GM18505 (cell line): ENCODE measurements around the gene LGALS13.
"Not testable (repeated sequence)": the region's sequence is repeated elsewhere in the genome, so short reads cannot be mapped to it uniquely, and the experiment has no call there.

ENCODE experiments used
- ATAC-seq: cut with Tn5 transposase; IDR thresholded peaks from one replicate; pipeline ENCODE4 v1.9.1; 2021; ENCODE audit not compliant: unreplicated experiment
- POLR2A ChIP-seq: IDR thresholded peaks from 4 replicates; pipeline ENCODE4 v1.6.1; 2011; ENCODE audit warnings: borderline replicate concordance; ENCODE audit not compliant: insufficient read depth, insufficient read length; ENCODE audit errors: extremely low read depth

Gene LGALS13

DNA sequence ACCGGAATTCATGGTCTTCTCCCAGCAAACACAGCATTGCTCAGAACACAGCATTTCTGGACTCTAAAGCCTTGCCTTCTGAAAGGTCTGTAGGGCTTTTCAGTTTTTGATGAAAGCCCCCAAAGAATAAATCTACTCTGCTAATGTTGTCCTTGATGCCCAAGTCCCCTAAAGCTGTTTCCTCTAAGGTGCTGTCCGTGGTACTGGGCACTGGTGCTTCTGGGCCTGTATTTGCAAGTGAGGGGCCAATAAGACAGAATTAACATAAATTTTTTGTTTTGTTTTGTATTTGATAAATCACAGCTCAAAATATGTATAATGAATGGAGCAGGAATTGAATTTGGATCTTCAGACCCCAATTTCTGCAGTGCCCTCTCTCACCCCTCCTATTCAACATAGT lies 12.1 kb upstream of the LGALS13 start:
- ATAC-seq, result no peak
- no peak for TF ChIP-seq POLR2A

DNA sequence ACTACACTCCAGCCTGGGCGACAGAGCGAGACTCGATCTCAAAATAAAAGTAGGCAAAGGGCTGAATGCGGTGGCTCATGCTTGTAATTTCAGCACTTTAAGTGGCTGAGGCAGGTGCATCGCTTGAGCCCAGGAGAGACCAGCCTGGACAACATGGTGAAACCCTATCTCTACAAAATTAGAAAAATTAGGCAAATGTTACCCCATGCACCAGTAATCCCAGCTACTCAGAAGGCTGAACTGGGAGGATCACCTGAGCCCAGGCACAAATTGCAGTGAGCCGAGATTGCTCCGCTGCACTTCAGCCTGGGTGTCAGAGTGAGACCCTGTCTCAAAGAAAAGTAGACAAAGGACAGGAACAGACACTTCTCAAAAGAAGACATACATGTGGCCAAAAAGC lies 9.9 kb upstream of the LGALS13 start:
- ATAC-seq, result no peak
- TF ChIP-seq POLR2A, result no peak

DNA sequence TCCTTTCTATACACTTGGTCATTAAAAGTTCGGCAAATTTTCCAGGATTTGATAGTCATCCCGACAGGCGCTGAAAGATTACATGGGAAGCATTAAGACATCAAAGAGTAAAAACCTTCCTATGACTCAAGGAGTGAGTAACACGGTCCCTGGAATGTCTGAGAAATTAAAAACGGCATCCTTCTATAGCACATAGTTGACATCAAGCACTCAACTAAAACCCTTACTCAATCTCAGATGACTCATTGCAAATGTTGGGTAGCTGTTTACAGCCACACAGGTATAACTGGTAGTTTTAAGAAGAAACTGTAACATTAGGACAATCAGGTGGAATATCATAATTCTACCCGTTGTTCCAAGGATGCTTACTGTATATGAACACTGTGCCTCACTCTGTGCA lies 6.4 kb upstream of the LGALS13 start:
- no peak for ATAC-seq
- no peak for TF ChIP-seq POLR2A

DNA sequence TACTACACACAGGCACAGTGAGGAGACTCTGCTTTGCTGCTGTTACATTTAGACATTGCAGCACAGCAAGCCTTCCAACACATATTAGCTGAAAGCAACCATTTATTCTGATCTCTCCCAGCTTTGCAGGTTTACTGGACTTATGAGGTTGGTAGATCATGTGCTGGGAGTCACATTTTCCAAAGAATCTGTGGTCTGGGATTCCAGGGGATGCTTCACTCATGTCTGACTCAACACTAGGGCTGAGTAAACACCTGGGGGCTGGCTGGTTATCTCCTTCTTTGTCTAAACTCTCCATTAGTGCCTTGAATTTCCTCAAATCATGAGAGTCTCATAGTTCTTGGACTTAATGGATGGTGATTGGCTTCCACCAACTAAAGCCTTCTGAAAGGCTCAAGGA lies 5.4 kb upstream of the LGALS13 start:
- TF ChIP-seq POLR2A, result no peak
- ATAC-seq, result no peak

DNA sequence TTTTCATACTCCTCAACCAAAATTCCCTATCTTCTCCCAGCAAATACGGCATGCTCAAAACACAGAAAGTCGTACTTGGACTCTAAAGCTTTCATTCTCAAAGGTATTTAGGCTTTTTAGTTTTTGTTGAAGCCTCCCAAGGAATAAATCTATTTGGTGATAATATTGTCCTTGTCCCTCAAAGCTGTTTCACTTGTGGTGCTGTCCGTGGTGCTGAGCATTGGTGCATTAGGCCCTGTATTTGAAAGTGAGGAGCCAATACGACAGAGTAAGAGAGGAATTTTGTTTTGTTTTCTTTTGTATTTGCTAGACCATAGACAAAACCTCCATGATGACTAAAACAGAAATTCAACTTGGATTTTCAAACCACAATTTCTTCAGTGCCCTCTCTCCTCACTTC lies 3.2 kb upstream of the LGALS13 start:
- no peak for ATAC-seq
- TF ChIP-seq POLR2A, result no peak

DNA sequence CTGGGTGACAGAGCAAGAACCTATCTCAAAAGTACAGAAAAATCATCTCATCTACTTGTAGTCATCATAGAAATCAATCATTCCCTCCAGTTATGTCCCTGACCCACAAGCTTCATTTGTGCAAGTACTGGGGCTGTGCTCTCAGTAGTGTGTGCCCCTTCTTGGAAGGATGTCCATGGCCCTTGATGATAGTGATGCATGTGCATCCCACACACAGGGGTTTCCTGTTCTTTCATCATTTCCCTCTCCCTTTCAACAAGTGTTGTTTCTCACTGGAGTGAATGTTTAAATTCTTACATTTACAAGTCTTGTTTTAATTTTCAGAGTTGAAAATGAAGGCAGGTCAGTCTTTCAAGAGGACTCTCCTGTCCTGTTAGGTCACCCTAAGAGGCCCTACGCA lies 1.5 kb downstream of the LGALS13 start:
- no peak for ATAC-seq
- TF ChIP-seq POLR2A, result no peak

DNA sequence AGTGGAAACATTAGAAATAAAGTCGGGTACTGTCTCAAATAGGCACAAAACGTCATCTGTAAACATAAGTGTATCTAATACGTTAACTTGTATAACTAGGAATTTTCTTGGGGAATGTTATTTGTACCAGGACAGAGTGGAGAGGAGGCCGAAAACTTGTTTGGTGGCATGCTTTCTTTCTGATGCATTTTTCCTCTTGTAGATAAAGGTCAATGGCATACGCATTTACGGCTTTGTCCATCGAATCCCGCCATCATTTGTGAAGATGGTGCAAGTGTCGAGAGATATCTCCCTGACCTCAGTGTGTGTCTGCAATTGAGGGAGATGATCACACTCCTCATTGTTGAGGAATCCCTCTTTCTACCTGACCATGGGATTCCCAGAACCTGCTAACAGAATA lies 4.7 kb downstream of the LGALS13 start:
- no peak for TF ChIP-seq POLR2A
- ATAC-seq, result no peak

DNA sequence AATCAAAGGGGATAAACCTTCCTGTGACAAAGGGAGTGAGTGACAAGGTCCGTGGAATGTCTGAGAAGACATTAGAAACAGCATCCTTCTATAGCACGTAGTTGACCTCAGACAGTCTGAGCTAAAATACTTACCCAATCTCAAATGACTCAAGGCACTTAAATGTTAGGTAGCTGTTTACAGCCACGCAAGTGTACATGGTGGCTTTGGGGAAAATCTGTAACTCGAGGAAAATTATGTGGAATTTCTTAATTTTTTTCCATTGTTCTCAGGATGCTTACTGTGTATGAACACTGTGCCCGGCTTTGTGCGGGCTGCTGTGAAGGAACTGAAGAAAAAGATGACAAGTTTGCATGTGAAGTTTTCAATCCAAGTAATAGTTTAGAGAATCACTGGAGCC lies 5.2 kb downstream of the LGALS13 start:
- TF ChIP-seq POLR2A, result no peak
- ATAC-seq, result no peak

DNA sequence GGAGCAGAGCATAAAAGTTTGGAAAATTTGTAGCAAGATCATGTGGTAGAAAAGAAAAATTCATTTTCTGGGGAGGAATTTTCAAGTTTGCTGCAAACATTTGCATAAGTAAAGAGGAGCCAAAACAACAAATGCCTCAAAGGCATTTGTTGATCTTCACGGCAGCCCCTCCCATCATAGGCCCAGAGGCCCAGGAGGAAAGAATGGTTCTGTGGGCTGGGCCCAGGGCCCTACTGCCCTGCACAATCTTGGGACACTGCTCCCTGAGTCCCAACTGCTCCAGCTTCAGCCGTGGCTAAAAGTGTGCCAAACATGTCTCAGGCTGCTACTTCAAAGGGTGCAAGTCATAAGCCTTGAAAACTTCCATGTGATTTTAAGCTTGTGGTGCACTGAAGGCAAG lies 11.3 kb downstream of the LGALS13 start:
- TF ChIP-seq POLR2A, result no peak
- ATAC-seq, result no peak

DNA sequence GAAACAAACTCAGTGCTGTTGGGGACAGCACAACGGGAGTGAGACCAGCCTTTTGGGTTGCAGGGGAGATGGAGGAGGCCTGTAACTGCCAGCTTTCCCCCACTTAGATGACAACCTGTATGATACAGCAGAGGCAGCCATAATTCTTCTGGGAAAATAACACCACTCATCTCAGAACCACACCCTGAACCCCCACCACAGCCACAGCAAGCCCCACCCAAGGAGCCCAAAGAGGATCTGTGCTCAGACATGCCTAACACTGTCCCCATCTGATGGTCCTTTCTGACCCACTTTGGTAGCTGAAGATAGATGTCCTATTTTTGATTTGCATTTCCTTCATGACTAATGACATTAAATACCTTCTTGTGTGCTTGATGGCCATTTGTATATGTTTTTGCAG lies 15.4 kb downstream of the LGALS13 start:
- no peak for TF ChIP-seq POLR2A
- ATAC-seq, result no peak

DNA sequence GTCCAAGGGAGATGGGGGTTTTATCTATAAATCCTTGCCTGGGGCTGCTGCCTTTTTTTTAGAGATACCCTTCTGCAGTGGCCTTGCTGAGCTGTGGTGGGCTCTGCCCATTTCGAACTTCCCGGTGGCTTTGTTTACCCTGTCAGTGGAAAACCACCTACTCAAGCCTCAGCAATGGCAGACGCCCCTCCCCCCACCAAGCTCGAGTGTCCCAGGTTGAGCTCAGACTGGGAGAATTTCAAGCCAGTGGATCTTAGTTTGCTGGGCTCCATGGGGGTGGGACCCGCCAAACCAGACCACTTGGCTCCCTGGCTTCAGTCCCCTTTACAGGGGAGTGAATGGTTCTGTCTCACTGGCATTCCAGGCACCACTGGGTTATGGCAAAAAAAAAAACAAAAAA lies 21.6 kb downstream of the LGALS13 start:
- TF ChIP-seq POLR2A, result no peak
- no peak for ATAC-seq

DNA sequence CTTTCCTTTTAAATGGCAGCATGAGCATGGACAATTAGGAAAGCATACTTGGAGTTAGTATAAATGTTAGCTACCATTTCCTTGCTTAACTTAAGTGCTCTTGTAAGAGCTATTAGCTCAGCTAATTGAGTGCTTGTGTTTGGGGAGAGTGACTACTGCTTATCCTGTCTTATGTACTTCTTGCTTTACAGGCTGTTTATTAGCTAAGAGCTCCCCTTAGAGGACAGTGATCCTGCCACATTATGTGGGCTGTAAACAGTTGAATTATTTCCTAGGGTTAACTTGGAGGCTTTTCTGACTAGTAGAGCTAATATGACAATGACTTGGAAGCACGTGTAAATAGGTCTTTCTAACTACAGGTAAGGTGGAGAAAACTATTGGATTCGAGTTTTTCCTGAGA lies 25.3 kb downstream of the LGALS13 start:
- ATAC-seq, result not testable (repeated sequence)

DNA sequence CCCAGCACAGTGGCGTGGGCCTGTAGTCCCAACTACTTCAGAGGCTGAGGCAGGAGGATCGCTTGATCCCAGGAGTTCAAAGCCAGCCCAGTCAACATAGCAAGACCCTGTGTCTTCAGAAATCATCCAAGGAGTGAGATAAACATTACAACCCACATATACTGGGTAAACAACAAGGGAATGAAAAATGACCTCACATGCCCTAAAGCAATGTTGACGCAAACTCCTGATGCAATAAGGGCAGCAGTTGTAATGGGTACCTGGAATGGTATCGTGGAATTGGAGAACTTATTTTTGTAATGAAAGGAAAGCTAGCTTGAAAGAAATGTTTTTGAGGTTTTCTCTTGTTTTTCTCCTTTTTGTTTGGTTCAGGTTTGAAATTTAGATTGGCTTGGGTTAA lies 28.9 kb downstream of the LGALS13 start:
- no peak for TF ChIP-seq POLR2A
- no peak for ATAC-seq

DNA sequence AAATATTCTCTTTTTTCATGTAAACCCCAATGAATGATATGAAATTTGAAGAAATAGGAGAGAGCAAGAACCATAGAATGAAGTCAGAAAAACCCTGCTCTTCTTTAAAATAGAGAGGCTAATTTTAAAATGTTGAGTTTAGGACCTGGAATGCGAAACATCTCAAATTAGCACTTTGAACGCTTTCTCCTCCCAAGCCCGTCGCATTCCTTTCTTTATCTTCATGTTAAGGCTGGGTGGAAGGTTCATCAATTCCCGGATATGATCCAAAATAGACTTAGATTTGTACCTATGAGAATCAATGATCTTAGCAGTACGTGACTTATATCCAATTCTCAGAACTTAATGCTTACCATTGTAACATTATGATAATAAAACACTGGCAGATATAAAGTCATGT lies 29.3 kb downstream of the LGALS13 start:
- ATAC-seq, result no peak
- no peak for TF ChIP-seq POLR2A

DNA sequence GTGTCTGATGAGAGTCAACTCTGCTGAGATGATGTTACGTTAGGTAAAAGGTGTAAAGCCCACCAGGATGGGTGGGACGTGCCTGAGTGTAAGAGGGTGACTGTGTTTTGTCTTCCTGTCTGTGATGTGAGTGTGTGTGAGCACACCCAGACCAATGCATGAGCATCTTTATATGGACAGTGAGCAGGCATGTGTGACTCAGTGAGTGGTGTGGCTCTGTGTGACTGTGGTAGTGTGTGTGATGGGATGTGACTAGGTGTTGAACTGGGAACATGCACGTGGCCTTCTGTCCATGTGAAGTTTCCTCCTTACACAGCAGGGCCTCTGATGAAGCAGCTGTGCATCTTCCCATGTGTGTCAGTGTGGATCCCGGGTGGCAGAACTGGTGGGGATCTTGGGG lies 35.6 kb downstream of the LGALS13 start:
- no peak for TF ChIP-seq POLR2A
- no peak for ATAC-seq

DNA sequence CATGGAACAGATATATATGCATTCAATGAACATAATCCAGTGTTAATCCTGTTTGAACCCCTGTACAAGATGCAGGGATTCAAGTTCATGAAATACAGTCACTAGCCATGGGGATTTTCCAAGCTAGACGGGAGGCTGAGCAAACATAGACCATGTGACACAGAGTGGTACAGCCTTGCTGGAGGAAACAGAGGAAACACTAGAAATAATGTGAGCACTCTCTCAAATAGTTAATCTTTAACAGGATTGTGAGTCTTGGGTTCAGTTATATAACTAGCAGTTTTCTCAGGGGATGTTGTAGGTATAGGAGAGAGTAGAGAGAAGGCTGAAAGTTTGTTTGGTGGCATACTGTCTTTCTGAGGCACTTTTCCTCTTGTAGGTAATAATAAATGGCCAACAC lies 39.4 kb downstream of the LGALS13 start:
- no peak for TF ChIP-seq POLR2A
- no peak for ATAC-seq

DNA sequence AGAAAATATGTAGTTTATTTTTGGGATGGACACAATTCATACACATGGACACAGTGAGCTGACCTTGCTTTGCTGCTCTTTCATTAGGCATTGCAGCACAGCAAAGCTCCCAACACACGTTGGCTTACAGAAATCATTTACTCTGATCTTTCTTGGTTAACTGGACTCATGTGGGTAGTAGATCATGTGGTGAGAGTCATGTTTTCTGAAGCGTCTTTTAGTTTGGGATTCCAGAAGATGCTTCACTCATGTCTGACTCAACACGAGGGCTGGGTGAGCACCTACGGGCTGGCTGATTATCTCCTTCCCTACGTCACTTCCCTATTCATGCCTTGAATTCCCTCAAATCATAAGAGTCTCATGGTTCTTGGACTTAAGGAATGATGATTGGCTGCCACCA lies 41.3 kb downstream of the LGALS13 start:
- no peak for TF ChIP-seq POLR2A
- no peak for ATAC-seq
